RPMI7951 (cell line): ENCODE results near the gene GPC3. TPM values are rescaled to one million over a fixed set of nuclear protein-coding genes. Genes with fewer than 3 reads are reported as not detected.

Source experiments
- DNase-seq: peaks from one replicate; pipeline ENCODE4 v3.0.0-alpha.2; 2012; ENCODE audit warnings: low read depth
- total RNA-seq: library from RNA; depleted of rRNA; stranded (reverse); fragments of >200 nt; shearing (Covaris generic); gene quantifications from 2 replicates; pipeline ENCODE4 v1.2.3, GENCODE V29; 2014

GPC3 gene
- total RNA-seq, 1 experiment from 2014 or later, result 0.84 TPM

GRCh38 chrX:133929836-133930464 is 55.4 kb downstream of the GPC3 start:
- DNase-seq, result no peak

GRCh38 chrX:133928365-133928764 is 57.0 kb downstream of the GPC3 start:
- DNase-seq, result no peak

GRCh38 chrX:133926809-133927208 is 58.6 kb downstream of the GPC3 start:
- peak; percentile 13 for DNase-seq

GRCh38 chrX:133926099-133926498 is 59.3 kb downstream of the GPC3 start:
- DNase-seq, result no peak

GRCh38 chrX:133924548-133924947 is 60.8 kb downstream of the GPC3 start:
- DNase-seq, result no peak

GRCh38 chrX:133923548-133923947 is 61.8 kb downstream of the GPC3 start:
- no peak for DNase-seq

- DNase-seq, result peak; percentile 28
Observed at GRCh38 chrX:133923113-133923512, 62.3 kb downstream of the GPC3 start.

GRCh38 chrX:133922390-133922771 is 63.0 kb downstream of the GPC3 start:
- DNase-seq, result no peak

GRCh38 chrX:133921764-133922389 is 63.5 kb downstream of the GPC3 start:
- DNase-seq, result peak; percentile 62

- DNase-seq, result no peak
Observed at GRCh38 chrX:133921086-133921485, 64.3 kb downstream of the GPC3 start.

- no peak for DNase-seq
Observed at GRCh38 chrX:133918361-133918771, 67.0 kb downstream of the GPC3 start.

- no peak for DNase-seq
Observed at GRCh38 chrX:133916984-133917722, 68.2 kb downstream of the GPC3 start.

- DNase-seq, result no peak
Observed at GRCh38 chrX:133913658-133914388, 71.6 kb downstream of the GPC3 start.

GRCh38 chrX:133913009-133913408 is 72.4 kb downstream of the GPC3 start:
- DNase-seq, result no peak

- no peak for DNase-seq
Observed at GRCh38 chrX:133911825-133912495, 73.4 kb downstream of the GPC3 start.

GRCh38 chrX:133910539-133910938 is 74.9 kb downstream of the GPC3 start:
- no peak for DNase-seq

GRCh38 chrX:133909888-133910287 is 75.5 kb downstream of the GPC3 start:
- no peak for DNase-seq

GRCh38 chrX:133908223-133908955 is 77.0 kb downstream of the GPC3 start:
- DNase-seq, result no peak

GRCh38 chrX:133907606-133908005 is 77.8 kb downstream of the GPC3 start:
- DNase-seq, result no peak

GRCh38 chrX:133905305-133905704 is 80.1 kb downstream of the GPC3 start:
- DNase-seq, result no peak

- peak; percentile 10 for DNase-seq
Observed at GRCh38 chrX:133897593-133898163, 87.7 kb downstream of the GPC3 start.
